Measurements from ENCODE around the gene BAIAP2.

The BAIAP2 gene

GRCh38 chr17:81128338-81128737 is 93.4 kb downstream of the BAIAP2 start:
- H3K27ac Mint-ChIP-seq, result no peak overlapping the region
- H3K27me3 Mint-ChIP-seq, result no peaks in the 10 kb centered on the region
- no peaks in the 10 kb centered on the region for H3K4me1 Mint-ChIP-seq
- CTCF ChIA-PET, result no interaction called here
- H3K36me3 Mint-ChIP-seq, result no peaks in the 10 kb centered on the region
- H3K4me3 Mint-ChIP-seq, result no peak overlapping the region
- no peak for DNase-seq
- H3K9me3 Mint-ChIP-seq, result no peaks in the 10 kb centered on the region

- H3K4me3 Mint-ChIP-seq, result no peak overlapping the region
- H3K36me3 Mint-ChIP-seq, result no peaks in the 10 kb centered on the region
- H3K27ac Mint-ChIP-seq, result no peak overlapping the region
- CTCF ChIA-PET, result no interaction called here
- no peaks in the 10 kb centered on the region for H3K27me3 Mint-ChIP-seq
- no peak for DNase-seq
- H3K9me3 Mint-ChIP-seq, result no peaks in the 10 kb centered on the region
- H3K4me1 Mint-ChIP-seq, result no peaks in the 10 kb centered on the region
Observed at GRCh38 chr17:81128774-81129173, 93.8 kb downstream of the BAIAP2 start.

- DNase-seq, result no peak
- CTCF ChIA-PET, result no interaction called here
- Mint-ChIP-seq H3K4me3 (no peak overlapping the region), H3K4me1 (no peaks in the 10 kb centered on the region), H3K36me3 (no peaks in the 10 kb centered on the region), H3K9me3 (no peaks in the 10 kb centered on the region), H3K27me3 (no peaks in the 10 kb centered on the region), H3K27ac (no peak overlapping the region)
Observed at GRCh38 chr17:81129289-81129688, 94.3 kb downstream of the BAIAP2 start.

GRCh38 chr17:81129711-81130367 is 94.9 kb downstream of the BAIAP2 start:
- Mint-ChIP-seq H3K27me3 (no peaks in the 10 kb centered on the region), H3K36me3 (no peaks in the 10 kb centered on the region), H3K4me1 (no peaks in the 10 kb centered on the region), H3K4me3 (no peak overlapping the region), H3K27ac (no peak overlapping the region), H3K9me3 (no peaks in the 10 kb centered on the region)
- CTCF ChIA-PET, result no interaction called here
- no peak for DNase-seq

- Mint-ChIP-seq H3K4me1 (no peaks in the 10 kb centered on the region), H3K36me3 (no peaks in the 10 kb centered on the region), H3K9me3 (no peaks in the 10 kb centered on the region), H3K27ac (no peak overlapping the region), H3K27me3 (no peaks in the 10 kb centered on the region), H3K4me3 (no peak overlapping the region)
- CTCF ChIA-PET, result no interaction called here
- no peak for DNase-seq
Observed at GRCh38 chr17:81130385-81131361, 95.7 kb downstream of the BAIAP2 start.

GRCh38 chr17:81131486-81132196 is 96.7 kb downstream of the BAIAP2 start:
- Mint-ChIP-seq H3K27ac (no peak overlapping the region), H3K27me3 (no peaks in the 10 kb centered on the region), H3K36me3 (no peaks in the 10 kb centered on the region), H3K4me1 (no peaks in the 10 kb centered on the region), H3K4me3 (no peak overlapping the region), H3K9me3 (no peaks in the 10 kb centered on the region)
- CTCF ChIA-PET, result no interaction called here
- DNase-seq, result no peak

- Mint-ChIP-seq H3K36me3 (no peaks in the 10 kb centered on the region), H3K27ac (no peak overlapping the region), H3K9me3 (no peaks in the 10 kb centered on the region), H3K4me3 (no peak overlapping the region), H3K4me1 (no peaks in the 10 kb centered on the region), H3K27me3 (no peaks in the 10 kb centered on the region)
- DNase-seq, result no peak
- CTCF ChIA-PET, result interaction anchor here (1.4 kb wide), 1 partner anchor 10 kb away, joined by 3 read pairs; no protein-coding TSS in a partner anchor
Observed at GRCh38 chr17:81132197-81132540, 97.2 kb downstream of the BAIAP2 start.

GRCh38 chr17:81132770-81133723 is 98.1 kb downstream of the BAIAP2 start:
- no peak for DNase-seq
- no peaks in the 10 kb centered on the region for H3K4me1 Mint-ChIP-seq
- H3K36me3 Mint-ChIP-seq, result no peaks in the 10 kb centered on the region
- no peak overlapping the region for H3K27ac Mint-ChIP-seq
- CTCF ChIA-PET, result interaction anchor here (1.4 kb wide), 1 partner anchor 9 kb away, joined by 3 read pairs; no protein-coding TSS in a partner anchor
- no peak overlapping the region for H3K4me3 Mint-ChIP-seq
- H3K9me3 Mint-ChIP-seq, result peaks cover 7% of the 10 kb centered on the region
- H3K27me3 Mint-ChIP-seq, result no peaks in the 10 kb centered on the region

GRCh38 chr17:81134064-81134781 is 99.3 kb downstream of the BAIAP2 start:
- H3K4me1 Mint-ChIP-seq, result no peaks in the 10 kb centered on the region
- H3K9me3 Mint-ChIP-seq, result peaks cover 19% of the 10 kb centered on the region
- CTCF ChIA-PET, result no interaction called here
- no peaks in the 10 kb centered on the region for H3K36me3 Mint-ChIP-seq
- no peak overlapping the region for H3K27ac Mint-ChIP-seq
- H3K4me3 Mint-ChIP-seq, result no peak overlapping the region
- DNase-seq, result no peak
- no peaks in the 10 kb centered on the region for H3K27me3 Mint-ChIP-seq

- CTCF ChIA-PET, result no interaction called here
- Mint-ChIP-seq H3K4me3 (no peak overlapping the region), H3K36me3 (no peaks in the 10 kb centered on the region), H3K4me1 (no peaks in the 10 kb centered on the region), H3K27ac (no peak overlapping the region), H3K27me3 (no peaks in the 10 kb centered on the region), H3K9me3 (peaks cover 19% of the 10 kb centered on the region)
- no peak for DNase-seq
Observed at GRCh38 chr17:81135505-81136278, 100.7 kb downstream of the BAIAP2 start.

GRCh38 chr17:81136366-81136765 is 101.4 kb downstream of the BAIAP2 start:
- H3K9me3 Mint-ChIP-seq, result peaks cover 19% of the 10 kb centered on the region
- no peaks in the 10 kb centered on the region for H3K36me3 Mint-ChIP-seq
- DNase-seq, result no peak
- no peak overlapping the region for H3K27ac Mint-ChIP-seq
- H3K4me1 Mint-ChIP-seq, result no peaks in the 10 kb centered on the region
- no peak overlapping the region for H3K4me3 Mint-ChIP-seq
- H3K27me3 Mint-ChIP-seq, result no peaks in the 10 kb centered on the region
- CTCF ChIA-PET, result no interaction called here

GRCh38 chr17:81137248-81137647 is 102.3 kb downstream of the BAIAP2 start:
- Mint-ChIP-seq H3K36me3 (no peaks in the 10 kb centered on the region), H3K4me1 (no peaks in the 10 kb centered on the region), H3K27me3 (no peaks in the 10 kb centered on the region), H3K9me3 (peaks cover 19% of the 10 kb centered on the region), H3K27ac (no peak overlapping the region), H3K4me3 (no peak overlapping the region)
- DNase-seq, result no peak
- CTCF ChIA-PET, result no interaction called here

- Mint-ChIP-seq H3K9me3 (peaks cover 19% of the 10 kb centered on the region), H3K4me1 (no peaks in the 10 kb centered on the region), H3K27ac (no peak overlapping the region), H3K27me3 (no peaks in the 10 kb centered on the region), H3K4me3 (no peak overlapping the region), H3K36me3 (no peaks in the 10 kb centered on the region)
- no peak for DNase-seq
- CTCF ChIA-PET, result no interaction called here
Observed at GRCh38 chr17:81138083-81138482, 103.1 kb downstream of the BAIAP2 start.
